ENCODE measurements around the gene ADGRL4. TPM values are rescaled to one million over a fixed set of nuclear protein-coding genes. Genes with fewer than 3 reads are reported as not detected.

ADGRL4 gene
- total and polyA plus RNA-seq, 2 of the 13 experiments (the other 11 are each of a cell fraction or from before 2014, with no cell fraction given), result not detected

DNA sequence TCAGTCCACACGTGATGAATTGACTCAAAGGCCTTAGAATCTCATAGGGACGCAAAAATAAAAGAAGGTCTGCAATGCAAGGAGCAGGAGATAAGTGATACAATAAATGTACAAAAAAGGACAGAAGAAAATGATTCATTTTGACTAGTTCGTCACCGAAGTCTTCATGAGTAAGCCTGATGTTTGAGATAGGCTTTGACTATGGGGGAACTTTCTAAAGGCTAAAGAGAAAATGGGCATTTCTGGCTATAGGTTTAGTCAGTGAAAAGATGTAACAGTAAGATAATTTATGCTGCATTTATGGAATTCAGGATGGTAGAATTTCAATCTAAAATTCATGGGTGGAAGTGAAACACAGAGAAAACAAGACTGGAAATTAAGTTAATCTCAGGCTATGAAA lies 163.0 kb downstream of the ADGRL4 start:
- DNase-seq (ENCODE audit: low spot score), result no peak
- H2AFZ ChIP-seq (ENCODE audit: low read length), result no peak overlapping the region
- H3K9me3 ChIP-seq (ENCODE audit: low read length), result no peaks in the 10 kb centered on the region
- no TSS peak for BruUV-seq (replicated peaks)
- no peaks in the 10 kb centered on the region for H3K27me3 ChIP-seq (ENCODE audit: control insufficient read depth in 1 of 2, insufficient read depth in 2 of 2, low read length in 2 of 2)
- WGBS (ENCODE audit: low lambda C conversion rate), result 21% methylated on average over 4 of the region's 4 CpGs
- H3K27ac ChIP-seq (ENCODE audit: extremely low read length, insufficient read depth, low read length), result no peak overlapping the region
- in situ Hi-C loops (cut with HindIII; ENCODE audit: extremely low pct_ligation_motif_present, low pct_unique_long_range_greater_than_20kb) (loop anchor here (25.0 kb wide), 1 partner anchor 519 kb away; no protein-coding TSS in a partner anchor), intact Hi-C loops (cut with micrococcal nuclease; ENCODE audit: unreplicated experiment) (no loop called here)
- H3K36me3 ChIP-seq (replicated peaks in 1 of 2; ENCODE audit: control insufficient read depth in 1 of 2, insufficient read depth in 2 of 2, low read length in 2 of 2), result no peaks in the 10 kb centered on the region
- FAIRE-seq, result no peak
- TF ChIP-seq ZEB1 (IDR thresholded peaks at IDR 0.05; ENCODE audit: insufficient replicate concordance, low read depth), result no peak
- no peak for TF ChIP-seq HOXA5 (CRISPR knock-in tag; IDR thresholded peaks at IDR 0.05)
- no peak for TF ChIP-seq ZNF383 (CRISPR knock-in tag; IDR thresholded peaks at IDR 0.05; ENCODE audit: borderline replicate concordance)
- TF ChIP-seq, protein P1, sequence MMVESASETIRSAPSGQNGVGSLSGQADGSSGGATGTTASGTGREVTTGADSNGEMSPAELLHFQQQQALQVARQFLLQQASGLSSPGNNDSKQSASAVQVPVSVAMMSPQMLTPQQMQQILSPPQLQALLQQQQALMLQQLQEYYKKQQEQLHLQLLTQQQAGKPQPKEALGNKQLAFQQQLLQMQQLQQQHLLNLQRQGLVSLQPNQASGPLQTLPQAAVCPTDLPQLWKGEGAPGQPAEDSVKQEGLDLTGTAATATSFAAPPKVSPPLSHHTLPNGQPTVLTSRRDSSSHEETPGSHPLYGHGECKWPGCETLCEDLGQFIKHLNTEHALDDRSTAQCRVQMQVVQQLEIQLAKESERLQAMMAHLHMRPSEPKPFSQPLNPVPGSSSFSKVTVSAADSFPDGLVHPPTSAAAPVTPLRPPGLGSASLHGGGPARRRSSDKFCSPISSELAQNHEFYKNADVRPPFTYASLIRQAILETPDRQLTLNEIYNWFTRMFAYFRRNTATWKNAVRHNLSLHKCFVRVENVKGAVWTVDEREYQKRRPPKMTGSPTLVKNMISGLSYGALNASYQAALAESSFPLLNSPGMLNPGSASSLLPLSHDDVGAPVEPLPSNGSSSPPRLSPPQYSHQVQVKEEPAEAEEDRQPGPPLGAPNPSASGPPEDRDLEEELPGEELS (CRISPR knock-in tag; IDR thresholded peaks at IDR 0.05), result no peak
- no peaks in the 10 kb centered on the region for H4K20me1 ChIP-seq (ENCODE audit: insufficient read depth, low read length)
- H3K9ac ChIP-seq (ENCODE audit: insufficient read depth, low read depth, low read length), result no peak overlapping the region
- CTCF ChIA-PET (ENCODE audit: low intra/inter-chr PET ratio, low total read pairs), result no interaction called here
- H3K79me2 ChIP-seq (ENCODE audit: insufficient read depth, low read length), result no peaks in the 10 kb centered on the region
- no peak overlapping the region for H3K4me2 ChIP-seq (ENCODE audit: low read depth, low read length)
- no peak for ATAC-seq
- H3K4me3 ChIP-seq (replicated peaks in 1 of 3; ENCODE audit: insufficient read depth in 1 of 3, low read depth in 2 of 3, low read length in 3 of 3), result no peak overlapping the region
- H3K4me1 ChIP-seq (ENCODE audit: insufficient read depth, low read length), result no peaks in the 10 kb centered on the region
- POLR2A ChIA-PET, result no interaction called here

- DNase-seq (ENCODE audit: low spot score) (no peak), FAIRE-seq (no peak), ATAC-seq (no peak)
- 0% methylated on average over 1 of the region's 1 CpG for WGBS (ENCODE audit: low lambda C conversion rate)
- no peaks in the 10 kb centered on the region for H3K79me2 ChIP-seq (ENCODE audit: insufficient read depth, low read length)
- intact Hi-C loops (cut with micrococcal nuclease; ENCODE audit: unreplicated experiment), result no loop called here
- BruUV-seq (replicated peaks), result no TSS peak
- H3K36me3 ChIP-seq (replicated peaks in 1 of 2; ENCODE audit: control insufficient read depth in 1 of 2, insufficient read depth in 2 of 2, low read length in 2 of 2), result no peaks in the 10 kb centered on the region
- no peak overlapping the region for H3K4me3 ChIP-seq (replicated peaks in 1 of 3; ENCODE audit: insufficient read depth in 1 of 3, low read depth in 2 of 3, low read length in 3 of 3)
- no peaks in the 10 kb centered on the region for H3K27me3 ChIP-seq (ENCODE audit: control insufficient read depth in 1 of 2, insufficient read depth in 2 of 2, low read length in 2 of 2)
- H2AFZ ChIP-seq (ENCODE audit: low read length), result no peak overlapping the region
- H3K4me1 ChIP-seq (ENCODE audit: insufficient read depth, low read length), result no peaks in the 10 kb centered on the region
- H4K20me1 ChIP-seq (ENCODE audit: insufficient read depth, low read length), result no peaks in the 10 kb centered on the region
- CTCF ChIA-PET (ENCODE audit: low intra/inter-chr PET ratio, low total read pairs), result no interaction called here
- no peaks in the 10 kb centered on the region for H3K9me3 ChIP-seq (ENCODE audit: low read length)
- in situ Hi-C loops (cut with HindIII; ENCODE audit: extremely low pct_ligation_motif_present, low pct_unique_long_range_greater_than_20kb), result loop anchor here (25.0 kb wide), 1 partner anchor 519 kb away; no protein-coding TSS in a partner anchor
- POLR2A ChIA-PET, result no interaction called here
- H3K27ac ChIP-seq (ENCODE audit: extremely low read length, insufficient read depth, low read length), result no peak overlapping the region
- no peak overlapping the region for H3K4me2 ChIP-seq (ENCODE audit: low read depth, low read length)
- no peak overlapping the region for H3K9ac ChIP-seq (ENCODE audit: insufficient read depth, low read depth, low read length)
- no peak for TF ChIP-seq ZBTB1 (CRISPR knock-in tag; IDR thresholded peaks at IDR 0.05; ENCODE audit: borderline replicate concordance)
- no peak for TF ChIP-seq STAT5B (CRISPR knock-in tag; IDR thresholded peaks at IDR 0.05)
- TF ChIP-seq THAP7 (CRISPR knock-in tag; IDR thresholded peaks at IDR 0.05), result no peak
- TF ChIP-seq PHF21A (CRISPR knock-in tag; IDR thresholded peaks at IDR 0.05), result no peak
- TF ChIP-seq FIP1L1 (IDR thresholded peaks at IDR 0.05; ENCODE audit: borderline replicate concordance, insufficient read depth, low read depth, low read length), result no peak
- no peak for TF ChIP-seq ZNF44 (CRISPR knock-in tag; IDR thresholded peaks at IDR 0.05)
- TF ChIP-seq HNF4A (CRISPR knock-in tag; IDR thresholded peaks at IDR 0.05), result no peak
- no peak for TF ChIP-seq NR1H2 (CRISPR knock-in tag; IDR thresholded peaks at IDR 0.05; ENCODE audit: borderline replicate concordance, low read depth)
- no peak for TF ChIP-seq SP2 (CRISPR knock-in tag; IDR thresholded peaks at IDR 0.05)
- TF ChIP-seq PREB (CRISPR knock-in tag; IDR thresholded peaks at IDR 0.05), result no peak
- TF ChIP-seq NKX3-1 (CRISPR knock-in tag; IDR thresholded peaks at IDR 0.05), result no peak
- TF ChIP-seq HCFC1 (IDR thresholded peaks at IDR 0.05; ENCODE audit: low read depth, low read length), result no peak
- no peak for TF ChIP-seq CCDC6 (CRISPR knock-in tag; IDR thresholded peaks at IDR 0.05)
- TF ChIP-seq SMAD3 (CRISPR knock-in tag; IDR thresholded peaks at IDR 0.05), result no peak
Observed at GRCh38 chr1:78843111-78843510, 163.4 kb downstream of the ADGRL4 start.
